Measurements from ENCODE around the gene ZMYM4. TPM values are rescaled to one million over a fixed set of nuclear protein-coding genes. Genes with fewer than 3 reads are reported as not detected.
"Not testable (repeated sequence)": the region's sequence is repeated elsewhere in the genome, so short reads cannot be mapped to it uniquely, and the experiment has no call there.

Gene ZMYM4
- total RNA-seq, 1 experiment from 2014 or later, result 38.8 TPM

DNA sequence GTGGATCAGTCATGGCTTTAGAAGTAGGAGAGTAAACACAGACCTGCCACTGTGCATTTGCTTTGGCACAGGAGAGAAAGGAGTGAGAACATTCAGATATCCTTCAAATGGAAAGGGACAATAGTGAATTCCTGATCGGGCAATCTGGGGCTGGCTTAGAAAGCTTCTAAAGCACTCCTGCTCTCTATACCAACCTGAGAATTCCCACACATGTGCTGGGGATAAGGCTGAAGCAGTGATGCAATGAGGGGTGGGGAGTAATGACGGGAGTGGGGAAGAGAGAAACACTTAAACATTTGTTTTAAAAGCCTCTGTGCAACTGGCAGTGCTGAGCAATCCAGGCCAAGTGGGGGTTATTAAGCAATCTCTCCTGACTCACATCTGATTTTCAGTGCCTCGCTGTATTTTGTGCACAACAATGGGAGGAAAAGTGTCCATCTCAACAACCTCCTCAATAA, 179.9 kb downstream of the ZMYM4 start:
- no peaks in the 10 kb centered on the region for H3K9me3 ChIP-seq (replicated peaks)
- H3K4me1 ChIP-seq (replicated peaks), result peaks cover 20% of the 10 kb centered on the region
- peaks cover 59% of the 10 kb centered on the region for H3K36me3 ChIP-seq
- H3K27me3 ChIP-seq (replicated peaks), result no peaks in the 10 kb centered on the region
- H3K4me3 ChIP-seq, result no peak overlapping the region
- peak overlapping the region; percentile 43 for H3K27ac ChIP-seq
- DNase-seq (ENCODE audit: low read depth in 1 of 2, low spot score in 2 of 2), result peak; percentile 37 to 58

DNA sequence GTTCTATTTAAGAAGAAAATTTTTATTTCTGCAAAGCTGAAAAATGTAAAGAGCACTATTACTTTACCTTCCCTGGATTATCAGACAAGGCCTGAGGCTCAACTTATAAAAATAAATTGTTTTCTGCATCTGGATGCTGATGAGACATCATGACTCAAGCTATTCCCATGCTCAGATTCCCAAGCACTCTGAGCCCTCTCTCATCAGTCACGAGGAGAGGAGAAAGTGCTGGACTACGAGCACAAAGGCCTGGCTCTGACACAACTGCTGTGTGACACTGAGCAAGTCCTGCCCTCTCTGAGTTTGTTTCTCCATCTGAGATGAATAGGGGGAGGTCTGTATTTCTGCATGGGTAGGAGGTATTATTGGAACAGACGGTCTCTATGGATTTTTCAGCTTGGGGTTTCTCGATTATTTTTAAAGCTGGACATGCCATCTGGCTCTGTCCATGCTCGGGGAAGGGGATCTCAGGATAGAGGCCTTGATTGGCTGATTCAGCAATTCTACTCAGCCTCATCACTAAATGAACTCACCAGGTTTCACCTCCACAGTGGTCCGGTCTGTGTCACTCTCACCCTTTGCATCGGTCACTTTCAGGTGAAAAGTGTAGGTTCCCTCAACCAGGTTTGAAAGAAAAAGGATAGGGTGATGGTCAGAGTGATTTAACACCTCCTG, 181.0 kb downstream of the ZMYM4 start:
- peak; percentile 41 to 65 for DNase-seq (ENCODE audit: low read depth in 1 of 2, low spot score in 2 of 2)
- Histone ChIP-seq H3K27ac (peak overlapping the region; percentile 18), H3K27me3 (replicated peaks) (no peaks in the 10 kb centered on the region), H3K9me3 (replicated peaks) (no peaks in the 10 kb centered on the region), H3K4me1 (replicated peaks) (peaks cover 20% of the 10 kb centered on the region), H3K4me3 (no peak overlapping the region), H3K36me3 (peaks cover 65% of the 10 kb centered on the region)

DNA sequence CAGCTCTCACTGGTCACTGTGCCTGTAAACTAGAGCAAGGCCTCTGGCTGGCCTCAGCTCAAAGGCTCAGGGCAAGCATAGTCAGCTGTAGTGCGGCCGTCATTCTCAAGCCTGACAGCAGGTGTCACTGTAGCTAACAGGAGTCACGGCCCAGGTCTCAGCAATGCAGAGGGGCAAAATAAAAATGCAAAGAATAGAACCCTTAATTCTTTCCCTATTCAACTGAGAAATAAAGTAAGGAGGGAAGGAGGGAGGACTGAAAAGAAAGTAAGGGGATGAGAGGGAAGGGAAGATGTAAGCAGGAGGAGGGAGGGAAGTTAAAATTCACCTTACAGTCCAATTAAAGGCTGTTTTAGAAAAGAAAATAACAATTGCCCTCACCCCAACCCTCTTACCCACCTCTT, 182.6 kb downstream of the ZMYM4 start:
- Histone ChIP-seq H3K36me3 (peaks cover 58% of the 10 kb centered on the region), H3K4me3 (no peak overlapping the region), H3K27ac (no peak overlapping the region), H3K27me3 (replicated peaks) (no peaks in the 10 kb centered on the region), H3K4me1 (replicated peaks) (peaks cover 20% of the 10 kb centered on the region), H3K9me3 (replicated peaks) (no peaks in the 10 kb centered on the region)
- DNase-seq (ENCODE audit: low read depth in 1 of 2, low spot score in 2 of 2), result peak; percentile 55 to 77

DNA sequence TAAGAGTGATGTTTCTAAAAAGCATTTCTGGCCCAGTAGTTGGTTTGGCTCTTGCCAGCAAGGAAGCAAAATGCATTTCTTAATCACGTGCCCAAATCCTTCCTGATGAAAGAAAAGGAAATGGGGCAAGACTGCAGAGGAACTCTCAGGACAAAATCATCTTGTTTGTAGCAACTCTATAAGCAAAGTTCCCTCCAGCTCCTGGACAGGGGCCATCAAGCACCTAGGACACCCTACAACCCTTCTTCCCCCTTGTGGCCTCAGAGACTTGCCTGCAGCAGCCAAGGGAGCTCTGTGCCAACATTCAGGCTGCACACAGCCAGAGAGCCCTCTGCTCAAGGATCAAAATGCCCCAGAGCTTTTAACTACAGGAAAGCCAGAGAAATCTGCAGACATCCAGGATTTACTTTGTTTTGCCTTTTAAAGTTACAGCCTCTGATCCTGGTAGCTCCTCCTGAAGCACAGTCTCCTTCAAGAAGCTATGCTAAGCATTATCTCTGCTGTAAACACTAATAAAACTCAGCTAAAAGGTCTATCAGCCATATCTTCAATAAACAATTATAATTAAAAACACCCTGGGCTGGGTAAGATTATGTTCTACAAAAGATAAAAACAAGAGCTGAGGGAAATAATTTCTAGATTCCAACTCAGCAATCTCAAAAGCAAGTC, 183.7 kb downstream of the ZMYM4 start:
- H3K27me3 ChIP-seq (replicated peaks), result no peaks in the 10 kb centered on the region
- H3K4me1 ChIP-seq (replicated peaks), result peaks cover 20% of the 10 kb centered on the region
- no peak overlapping the region for H3K27ac ChIP-seq
- no peak for DNase-seq (ENCODE audit: low read depth in 1 of 2, low spot score in 2 of 2)
- H3K4me3 ChIP-seq, result no peak overlapping the region
- no peaks in the 10 kb centered on the region for H3K9me3 ChIP-seq (replicated peaks)
- H3K36me3 ChIP-seq, result peaks cover 52% of the 10 kb centered on the region

DNA sequence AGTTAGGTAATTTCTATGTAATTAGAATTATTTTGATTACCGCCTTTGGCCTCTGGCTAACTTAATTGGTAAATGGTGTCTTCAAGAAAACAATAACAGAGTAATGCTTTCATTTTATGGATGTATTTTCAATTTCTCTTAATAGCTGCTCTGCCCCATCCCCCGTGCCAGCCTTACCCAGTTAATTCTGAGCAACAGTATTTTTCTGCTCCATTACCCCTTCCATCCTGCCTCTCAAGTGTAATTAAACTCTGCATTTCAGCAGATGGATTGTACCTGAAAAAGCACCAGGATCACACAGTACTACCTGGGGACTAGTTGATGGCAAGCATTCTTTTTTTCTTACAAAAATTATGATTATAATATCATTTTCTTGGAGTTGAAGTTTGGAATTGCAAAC, 184.5 kb downstream of the ZMYM4 start:
- H3K27ac ChIP-seq, result no peak overlapping the region
- H3K36me3 ChIP-seq, result peaks cover 48% of the 10 kb centered on the region
- DNase-seq (ENCODE audit: low read depth in 1 of 2, low spot score in 2 of 2), result no peak
- no peaks in the 10 kb centered on the region for H3K27me3 ChIP-seq (replicated peaks)
- no peaks in the 10 kb centered on the region for H3K9me3 ChIP-seq (replicated peaks)
- no peak overlapping the region for H3K4me3 ChIP-seq
- H3K4me1 ChIP-seq (replicated peaks), result peaks cover 18% of the 10 kb centered on the region

DNA sequence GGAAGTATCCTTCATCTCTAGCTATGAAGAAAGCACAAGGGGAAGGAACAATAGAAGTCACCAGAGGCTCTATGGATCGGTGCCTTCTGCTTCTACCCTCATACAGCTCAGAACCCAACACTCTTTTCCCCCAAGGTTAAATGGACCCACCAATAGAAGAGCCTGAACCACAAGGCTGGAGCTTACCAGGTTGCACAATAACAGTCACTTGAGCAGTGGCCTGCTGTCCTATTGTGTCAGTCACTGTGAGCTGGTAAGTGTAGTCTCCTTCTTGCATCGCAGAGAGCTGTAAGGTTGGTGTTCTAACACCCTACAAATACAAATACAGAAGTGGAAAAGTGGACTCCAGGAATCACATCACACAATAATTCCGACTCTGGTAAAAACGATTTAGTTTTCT, 185.7 kb downstream of the ZMYM4 start:
- Histone ChIP-seq H3K4me3 (no peak overlapping the region), H3K9me3 (replicated peaks) (no peaks in the 10 kb centered on the region), H3K27ac (no peak overlapping the region), H3K36me3 (peaks cover 39% of the 10 kb centered on the region), H3K4me1 (replicated peaks) (peaks cover 7% of the 10 kb centered on the region), H3K27me3 (replicated peaks) (no peaks in the 10 kb centered on the region)
- DNase-seq (ENCODE audit: low read depth in 1 of 2, low spot score in 2 of 2), result no peak

DNA sequence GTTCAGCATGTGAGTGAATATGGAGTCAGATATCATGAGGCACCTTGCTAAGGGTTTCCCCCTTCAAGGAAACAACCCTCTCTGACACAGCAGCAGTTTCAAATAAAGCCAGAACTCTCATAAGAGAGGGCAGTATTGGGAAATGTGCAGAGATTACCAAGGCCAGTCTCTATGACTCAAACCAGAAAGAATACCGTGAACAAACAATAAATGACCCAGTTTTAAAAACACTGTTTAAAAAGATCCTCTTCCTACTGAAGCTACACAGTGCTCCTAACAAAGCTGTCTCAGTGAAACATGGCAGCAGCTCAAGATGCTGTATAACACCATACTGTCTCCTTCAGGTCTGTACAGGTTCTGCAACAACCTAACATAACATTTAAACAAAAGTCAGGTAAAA, 186.1 kb downstream of the ZMYM4 start:
- DNase-seq (ENCODE audit: low read depth in 1 of 2, low spot score in 2 of 2), result no peak
- Histone ChIP-seq H3K9me3 (replicated peaks) (no peaks in the 10 kb centered on the region), H3K36me3 (peaks cover 36% of the 10 kb centered on the region), H3K27ac (no peak overlapping the region), H3K27me3 (replicated peaks) (no peaks in the 10 kb centered on the region), H3K4me3 (no peak overlapping the region), H3K4me1 (replicated peaks) (peaks cover 2% of the 10 kb centered on the region)

DNA sequence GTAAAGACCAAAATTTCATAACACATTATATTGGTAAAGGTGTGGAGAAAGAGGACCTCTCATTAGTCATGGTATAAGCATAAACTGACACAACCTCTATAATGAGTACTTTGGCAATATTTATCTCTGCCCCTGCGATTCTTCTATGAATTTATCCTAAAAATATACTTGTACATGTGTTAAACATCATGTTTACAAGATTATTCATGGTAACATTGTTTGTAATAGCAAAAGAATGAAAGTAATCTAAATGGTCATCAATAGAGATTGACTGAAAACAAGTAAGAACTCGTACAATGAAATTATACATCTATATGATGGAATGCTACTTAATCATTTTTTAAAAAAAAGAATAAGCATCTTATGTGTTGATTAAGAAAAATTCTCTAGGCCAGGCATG, 192.3 kb downstream of the ZMYM4 start:
- no peak overlapping the region for H3K27ac ChIP-seq
- no peaks in the 10 kb centered on the region for H3K4me1 ChIP-seq (replicated peaks)
- DNase-seq (ENCODE audit: low read depth in 1 of 2, low spot score in 2 of 2), result no peak
- peaks cover 25% of the 10 kb centered on the region for H3K36me3 ChIP-seq
- H3K9me3 ChIP-seq (replicated peaks), result no peaks in the 10 kb centered on the region; the same call in 1 of the 2 replicates
- H3K4me3 ChIP-seq, result no peak overlapping the region
- H3K27me3 ChIP-seq (replicated peaks), result no peaks in the 10 kb centered on the region

DNA sequence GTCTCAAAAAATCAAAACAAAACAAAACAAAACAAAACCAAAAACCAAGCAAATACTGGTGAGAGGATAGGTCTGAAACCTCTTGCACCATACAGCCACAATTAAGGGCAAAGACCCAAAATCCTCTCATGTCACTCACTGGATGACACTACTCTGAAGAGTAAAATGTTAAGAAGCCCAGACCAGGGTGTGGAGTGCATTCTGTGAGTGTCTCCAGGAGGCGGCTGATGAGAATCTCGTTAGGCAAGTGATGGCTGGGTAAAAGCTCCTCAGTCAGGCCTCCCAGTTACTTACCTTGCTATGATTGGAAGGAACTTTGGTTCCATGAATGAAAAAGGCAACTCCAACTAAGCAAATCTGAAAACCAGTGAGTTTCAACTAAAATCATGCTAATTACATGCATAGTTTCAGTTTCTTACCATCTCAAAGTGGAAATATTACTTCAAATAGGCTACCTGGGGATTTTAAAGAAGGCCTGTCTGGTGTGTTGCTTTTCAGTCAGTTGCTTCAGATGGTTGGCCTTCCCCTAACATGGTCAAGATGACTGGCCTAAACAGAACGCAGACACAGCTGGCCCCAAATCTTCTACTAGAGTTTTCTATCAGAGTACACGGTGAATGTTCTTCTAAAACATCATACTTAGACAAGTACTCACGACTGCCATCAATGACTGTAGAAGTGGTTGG, 193.6 kb downstream of the ZMYM4 start:
- H3K27me3 ChIP-seq (replicated peaks), result no peaks in the 10 kb centered on the region
- H3K4me3 ChIP-seq, result no peak overlapping the region
- H3K4me1 ChIP-seq (replicated peaks), result no peaks in the 10 kb centered on the region
- H3K27ac ChIP-seq, result no peak overlapping the region
- peaks cover 25% of the 10 kb centered on the region for H3K36me3 ChIP-seq
- no peaks in the 10 kb centered on the region; the same call in 1 of the 2 replicates for H3K9me3 ChIP-seq (replicated peaks)
- no peak for DNase-seq (ENCODE audit: low read depth in 1 of 2, low spot score in 2 of 2)

DNA sequence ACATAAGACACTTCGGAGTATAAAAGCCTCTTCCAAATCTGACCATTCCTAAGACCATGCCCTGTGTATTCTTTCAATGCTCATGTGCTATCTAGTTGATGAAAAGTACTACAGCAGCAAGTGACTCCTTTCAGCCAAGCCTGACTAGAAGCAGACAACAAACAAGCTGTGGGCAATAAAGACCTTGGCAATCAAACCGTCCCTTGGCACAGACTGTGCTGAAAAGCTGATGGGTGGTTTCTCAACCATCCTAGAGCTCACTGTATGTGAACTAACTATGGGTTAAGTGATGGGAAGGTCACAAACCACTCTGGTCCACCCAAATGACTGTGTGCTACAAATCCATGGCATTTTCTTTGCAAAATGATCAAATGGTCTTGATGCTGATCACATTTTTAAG, 194.7 kb downstream of the ZMYM4 start:
- H3K27ac ChIP-seq, result no peak overlapping the region
- H3K4me1 ChIP-seq (replicated peaks), result peaks cover 3% of the 10 kb centered on the region
- H3K4me3 ChIP-seq, result no peak overlapping the region
- H3K9me3 ChIP-seq (replicated peaks), result no peaks in the 10 kb centered on the region; the same call in 1 of the 2 replicates
- no peak for DNase-seq (ENCODE audit: low read depth in 1 of 2, low spot score in 2 of 2)
- H3K27me3 ChIP-seq (replicated peaks), result no peaks in the 10 kb centered on the region
- H3K36me3 ChIP-seq, result peaks cover 25% of the 10 kb centered on the region

DNA sequence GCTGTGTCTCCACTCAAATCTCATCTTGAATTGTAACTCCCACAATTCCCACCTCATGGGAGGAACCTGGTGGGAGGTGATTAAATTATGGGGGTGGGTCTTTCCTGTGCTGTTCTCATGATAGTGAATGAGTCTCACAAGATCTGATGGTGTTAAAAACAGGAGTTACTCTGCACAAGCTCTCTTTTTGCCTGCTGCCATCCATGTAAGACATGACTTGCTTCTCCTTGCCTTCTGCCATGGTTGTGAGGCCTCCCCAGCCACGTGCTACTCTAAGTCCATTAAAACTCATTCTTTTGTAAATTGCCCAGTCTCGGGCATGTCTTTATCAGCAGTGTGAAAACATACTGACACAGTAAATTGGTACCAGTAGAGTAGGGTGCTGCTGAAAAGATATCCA, 195.2 kb downstream of the ZMYM4 start:
- H3K4me1 ChIP-seq (replicated peaks); DNase-seq (ENCODE audit: low read depth in 1 of 2, low spot score in 2 of 2); H3K9me3 ChIP-seq (replicated peaks); H3K4me3 ChIP-seq; H3K27me3 ChIP-seq (replicated peaks); H3K27ac ChIP-seq: not testable (repeated sequence)
- H3K36me3 ChIP-seq, result peaks cover 28% of the 10 kb centered on the region

DNA sequence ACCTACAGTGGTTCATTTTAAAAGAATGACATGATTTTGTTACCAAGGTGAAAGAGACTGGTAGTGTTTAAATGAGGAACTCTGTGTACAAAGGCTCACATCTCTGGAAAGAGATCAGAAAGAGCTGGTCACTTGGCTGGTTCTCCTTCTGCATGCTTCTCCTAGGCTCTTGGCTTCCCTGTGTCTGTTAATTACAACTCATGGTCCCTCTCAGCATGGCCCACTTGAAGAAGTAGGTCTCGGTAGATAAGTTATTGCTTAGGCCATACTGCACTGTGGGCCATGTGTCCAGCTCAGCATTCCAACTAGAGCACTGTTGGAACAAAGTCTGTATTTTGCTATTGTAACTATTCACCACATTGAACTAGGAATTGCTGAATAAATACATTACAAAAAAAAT, 197.6 kb downstream of the ZMYM4 start:
- no peaks in the 10 kb centered on the region for H3K27me3 ChIP-seq (replicated peaks)
- no peaks in the 10 kb centered on the region; the same call in 1 of the 2 replicates for H3K9me3 ChIP-seq (replicated peaks)
- no peak overlapping the region for H3K4me3 ChIP-seq
- H3K4me1 ChIP-seq (replicated peaks), result peaks cover 7% of the 10 kb centered on the region
- peaks cover 37% of the 10 kb centered on the region for H3K36me3 ChIP-seq
- DNase-seq (ENCODE audit: low read depth in 1 of 2, low spot score in 2 of 2), result no peak
- H3K27ac ChIP-seq, result no peak overlapping the region

DNA sequence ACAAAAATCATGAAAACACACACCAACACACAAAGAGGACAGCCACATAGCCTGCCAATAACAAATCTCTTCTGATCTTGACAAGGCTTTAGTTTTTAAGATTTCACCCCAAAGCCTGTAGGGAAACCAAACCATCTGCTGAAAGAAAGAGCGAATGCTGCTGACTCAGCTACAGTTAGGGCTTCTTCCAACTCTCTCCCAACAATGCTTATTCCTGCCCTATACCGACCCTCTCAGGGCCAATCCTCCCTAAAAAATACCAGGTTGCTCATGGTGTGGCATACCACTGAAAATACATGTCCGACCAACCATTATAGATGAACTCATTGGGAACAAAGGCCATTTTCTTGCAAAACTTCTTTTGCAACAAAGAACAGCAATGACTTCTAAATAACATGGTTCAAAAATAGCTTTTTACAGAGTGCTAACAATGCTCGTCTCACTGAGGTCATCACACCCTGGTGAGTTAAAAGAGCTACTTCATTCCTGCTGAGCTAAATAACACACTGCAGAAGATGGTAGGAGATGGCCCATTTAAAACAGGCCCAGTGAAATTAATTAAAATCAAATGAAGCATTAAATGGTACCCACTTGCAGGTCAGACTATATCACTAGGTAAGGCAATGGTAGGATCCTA, 202.6 kb downstream of the ZMYM4 start:
- Histone ChIP-seq H3K27ac (no peak overlapping the region), H3K36me3 (peaks cover 28% of the 10 kb centered on the region), H3K4me3 (no peak overlapping the region), H3K4me1 (replicated peaks) (peaks cover 7% of the 10 kb centered on the region), H3K27me3 (replicated peaks) (no peaks in the 10 kb centered on the region), H3K9me3 (replicated peaks) (no peaks in the 10 kb centered on the region)
- no peak for DNase-seq (ENCODE audit: low read depth in 1 of 2, low spot score in 2 of 2)

Data from SJSA1 (cell line).